GM10847 (cell line): ENCODE results near the gene ALPK3.

Experiments used
- POLR2A ChIP-seq: IDR thresholded peaks from 2 replicates; pipeline ENCODE4 v1.6.1; 2011; ENCODE audit not compliant: insufficient read length; ENCODE audit errors: extremely low read depth

Gene ALPK3

DNA sequence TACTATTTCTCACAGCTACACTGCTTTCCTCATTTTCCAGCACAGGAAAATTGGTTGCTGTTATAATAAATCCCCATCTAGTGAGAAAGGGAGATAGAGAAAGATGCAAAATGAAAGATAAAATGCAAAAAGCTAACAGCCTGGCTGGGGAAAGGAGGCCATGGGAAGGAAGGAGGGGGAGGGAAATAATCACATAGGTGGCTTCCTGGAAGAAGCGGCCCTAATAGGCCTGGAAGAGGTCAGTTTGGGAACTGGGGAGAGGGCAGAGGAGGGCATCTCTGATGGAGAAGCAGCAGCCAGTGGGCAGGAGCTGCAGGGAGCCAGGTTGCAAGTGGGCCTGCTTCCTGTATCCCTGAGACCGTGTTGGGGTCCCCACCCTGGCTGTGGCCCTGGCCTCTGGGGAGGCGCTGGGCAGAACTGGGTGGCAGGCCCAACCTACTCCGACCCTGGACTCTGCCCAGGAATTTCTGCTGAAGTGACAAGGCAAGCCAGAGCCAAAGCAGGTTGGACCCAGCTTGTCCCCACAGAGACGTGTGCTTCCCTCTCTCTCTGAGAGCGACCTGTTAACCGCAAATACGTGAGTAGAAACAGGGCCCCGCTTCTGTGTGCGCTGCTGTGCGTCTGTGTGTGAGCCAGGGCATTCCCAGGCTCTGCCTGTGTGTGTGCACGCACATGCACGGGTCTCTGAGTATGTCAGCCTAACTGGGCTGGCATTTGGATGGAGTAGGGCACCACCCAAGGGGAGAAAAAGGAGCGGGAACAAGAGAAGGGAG, 69.2 kb downstream of the ALPK3 start:
- TF ChIP-seq POLR2A: no peak

DNA sequence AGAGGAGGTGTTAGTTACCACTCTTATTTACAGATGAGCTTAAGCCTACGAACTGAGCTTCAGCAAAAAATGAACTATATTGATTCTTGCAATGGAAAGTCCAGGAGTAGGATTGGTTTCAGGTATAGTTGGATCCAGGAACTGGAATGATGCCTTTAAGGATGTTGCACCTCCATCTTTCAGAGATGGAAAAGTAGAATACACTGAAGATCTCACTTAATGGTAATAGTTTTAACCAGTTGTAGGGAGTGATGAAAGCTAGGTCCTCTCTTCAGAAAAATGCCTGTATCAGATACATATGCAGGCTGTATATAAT, 69.8 kb downstream of the ALPK3 start:
- no peak for TF ChIP-seq POLR2A

DNA sequence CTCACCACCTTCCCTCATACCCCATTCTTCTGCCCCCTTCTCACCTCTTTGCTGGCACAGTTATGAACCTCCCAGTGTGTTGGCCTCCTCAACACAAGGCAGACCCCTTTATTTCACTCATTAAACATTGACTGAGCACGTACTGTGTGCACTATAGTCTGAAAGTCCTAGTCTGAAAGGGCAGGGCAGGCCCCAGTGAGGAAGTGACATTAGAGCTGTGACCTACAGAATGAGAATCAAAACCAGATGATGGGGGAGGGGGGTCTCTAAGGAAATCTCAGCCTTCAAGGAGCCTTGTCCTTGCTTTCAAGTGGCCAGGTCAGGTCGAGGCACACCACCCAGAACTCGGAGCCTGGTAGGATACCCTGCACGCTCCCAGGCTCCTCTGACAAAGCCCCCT, 70.8 kb downstream of the ALPK3 start:
- no peak for TF ChIP-seq POLR2A

DNA sequence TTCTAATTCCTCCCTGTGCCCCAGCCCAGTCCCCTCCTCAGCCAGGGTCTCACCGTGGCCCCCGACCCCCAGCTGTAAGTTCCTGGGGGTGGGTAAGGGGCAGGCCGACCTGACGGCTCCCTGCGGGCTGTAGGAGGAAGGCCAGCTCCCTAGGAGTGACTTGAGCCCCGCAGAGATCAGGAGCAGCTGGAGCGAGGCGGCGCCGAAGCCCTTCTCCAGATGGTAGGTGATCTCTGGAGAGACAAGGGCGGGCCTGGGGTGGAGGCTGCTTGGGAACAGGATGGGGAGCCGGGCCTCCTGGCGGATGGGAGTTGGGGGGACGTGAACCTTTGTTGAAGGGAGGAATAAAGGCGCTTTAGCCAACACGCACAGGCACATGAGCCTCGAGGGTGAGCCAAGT, 71.5 kb downstream of the ALPK3 start:
- TF ChIP-seq POLR2A: no peak

DNA sequence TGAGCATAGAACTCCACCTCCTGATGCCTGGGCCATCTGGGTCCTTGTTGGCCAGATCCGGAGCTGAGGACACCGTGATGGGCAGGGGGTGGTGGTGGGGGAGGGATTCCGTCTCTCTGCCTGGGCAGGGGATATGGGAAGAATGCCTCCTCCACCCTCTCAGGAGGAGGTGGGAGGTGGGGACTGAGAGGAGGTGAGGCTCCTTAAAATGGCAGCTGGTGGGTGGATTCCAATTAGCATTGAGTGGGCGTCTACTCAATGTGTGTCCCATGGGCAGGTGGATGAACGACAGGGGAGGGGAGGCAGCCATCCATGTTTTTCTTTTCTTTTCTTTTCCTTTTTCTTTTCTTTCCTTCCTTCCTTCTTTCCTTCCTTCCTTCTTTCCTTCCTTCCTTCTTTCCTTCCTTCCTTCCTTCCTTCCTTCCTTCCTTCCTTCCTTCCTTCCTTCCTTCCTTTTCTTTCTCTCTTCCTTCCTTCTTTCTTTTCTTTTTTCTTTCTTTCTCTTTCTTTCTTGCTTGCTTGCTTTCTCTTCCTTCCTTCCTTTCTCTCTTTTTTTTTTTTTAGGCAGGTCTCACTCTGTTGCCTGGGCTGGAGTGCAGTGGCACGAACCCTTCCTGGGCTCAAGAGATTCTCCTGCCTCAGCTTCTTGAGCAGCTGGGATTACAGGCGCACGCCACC, 72.3 kb downstream of the ALPK3 start:
- TF ChIP-seq POLR2A: no peak

DNA sequence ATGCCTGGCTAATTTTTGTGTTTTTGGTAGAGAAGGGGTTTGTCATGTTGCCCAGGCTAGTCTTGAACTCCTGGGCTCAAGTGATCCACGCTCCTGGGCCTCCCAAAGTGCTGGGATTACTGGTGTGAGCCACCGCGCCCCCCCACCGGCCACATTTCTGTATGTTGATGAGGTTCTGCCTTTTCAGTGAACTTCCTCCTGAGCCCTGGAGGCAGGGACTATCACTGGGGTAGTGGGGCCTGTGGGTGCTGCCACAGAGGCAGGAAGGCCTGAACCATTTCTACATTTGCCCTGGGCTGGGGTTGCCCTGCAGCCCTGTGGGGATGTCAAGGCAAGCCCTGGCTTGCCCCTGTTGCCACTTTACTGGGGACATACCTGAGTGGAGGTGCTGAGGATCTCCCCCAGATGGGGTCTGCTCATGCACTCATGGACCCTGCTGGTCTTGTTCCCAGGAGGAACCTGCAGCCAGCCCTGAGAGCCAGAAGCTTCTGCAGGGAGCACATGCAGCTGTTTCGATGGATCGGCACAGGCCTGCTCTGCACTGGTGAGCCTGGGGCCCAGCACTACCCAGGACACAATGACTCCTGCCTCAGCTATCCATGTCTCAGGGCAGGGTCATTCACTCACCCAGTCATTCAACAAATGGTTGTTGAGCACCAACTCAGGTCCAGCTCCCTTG, 73.0 kb downstream of the ALPK3 start:
- TF ChIP-seq POLR2A: no peak

DNA sequence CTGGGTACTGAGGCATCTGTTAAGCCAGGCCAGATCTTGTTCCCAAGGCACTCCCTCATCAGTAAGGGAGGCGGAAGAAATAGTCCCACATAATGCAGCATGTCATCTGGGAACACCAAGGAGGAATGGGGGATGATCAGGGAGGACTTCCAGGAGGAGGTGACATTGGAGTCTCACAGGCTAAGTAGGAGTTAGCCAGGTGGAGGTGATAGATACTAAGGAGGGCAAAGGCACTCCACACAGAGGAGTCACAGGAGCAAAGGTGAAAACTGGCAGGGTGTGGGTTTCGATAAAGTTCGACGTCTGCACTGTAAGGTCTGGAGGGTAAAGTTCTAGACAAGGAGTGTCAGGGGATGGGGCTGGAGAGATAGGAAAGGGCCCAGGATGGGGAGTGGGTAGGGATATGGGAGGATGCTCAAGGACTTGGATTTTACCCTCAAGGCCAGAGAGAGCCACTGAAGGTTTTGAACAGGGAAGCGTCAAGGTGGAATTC, 73.6 kb downstream of the ALPK3 start:
- TF ChIP-seq POLR2A: no peak

DNA sequence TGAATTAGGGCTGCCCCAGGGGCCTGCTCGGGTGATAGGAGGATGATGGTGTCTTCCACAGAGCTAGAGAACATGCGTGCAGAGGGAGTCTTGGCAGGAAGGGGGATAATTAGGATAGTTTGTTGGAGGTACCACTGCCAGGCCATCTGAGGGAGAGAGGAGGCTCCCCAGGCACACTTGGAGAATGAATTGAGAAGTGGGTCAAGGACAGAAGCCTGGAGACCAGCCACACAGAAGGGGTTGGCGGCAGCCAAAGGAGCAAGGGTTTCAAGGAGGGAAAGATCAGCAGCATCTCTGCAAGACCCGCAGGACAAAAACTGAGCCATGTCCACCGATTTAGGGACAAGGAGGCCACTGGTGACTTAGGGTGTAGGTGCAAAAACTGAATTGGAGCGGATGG, 74.2 kb downstream of the ALPK3 start:
- no peak for TF ChIP-seq POLR2A

DNA sequence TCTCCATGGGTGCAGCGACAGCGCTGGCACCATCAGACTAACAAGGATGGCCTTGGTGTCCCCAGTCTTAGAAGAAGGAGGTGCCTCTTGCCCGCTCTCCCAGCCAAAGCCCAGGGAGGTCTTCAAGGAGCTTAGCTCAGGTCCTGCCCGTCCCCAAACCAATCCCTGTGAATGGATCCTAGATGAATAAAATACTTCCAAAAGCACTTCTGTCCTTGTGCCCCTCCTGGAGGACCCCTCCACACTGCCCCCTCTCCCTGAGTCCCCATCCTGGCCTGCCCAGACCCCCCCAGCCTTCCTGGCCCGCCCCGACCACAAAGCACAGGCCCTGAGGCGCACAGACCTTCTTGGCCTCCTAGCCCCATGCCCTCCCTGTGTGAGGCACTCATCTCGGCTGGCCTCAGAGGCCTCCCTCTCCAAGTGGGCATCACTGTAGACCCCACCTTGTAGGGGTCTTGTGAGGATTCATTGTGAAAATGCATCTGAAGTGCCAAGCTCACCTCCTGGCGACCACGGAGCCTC, 75.7 kb downstream of the ALPK3 start:
- no peak for TF ChIP-seq POLR2A

DNA sequence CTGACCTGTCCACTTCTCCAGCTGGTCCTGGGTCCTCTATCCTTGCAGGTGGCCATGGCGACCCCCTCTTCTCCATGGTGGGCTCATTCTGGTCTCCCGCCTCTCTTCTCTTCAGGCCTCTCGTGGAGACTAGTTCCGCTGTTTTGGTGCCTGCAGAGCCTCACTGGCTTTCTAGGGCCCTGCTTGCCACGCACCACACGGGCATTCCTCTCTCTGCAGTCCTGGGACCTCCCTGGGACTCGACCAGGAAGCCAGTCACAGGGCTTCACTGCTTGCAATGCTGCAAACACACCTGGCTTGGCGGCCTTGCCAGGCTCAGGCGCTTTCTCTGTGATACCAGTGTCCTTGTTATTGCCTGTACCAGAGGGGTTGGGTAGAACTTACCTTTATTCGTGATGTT, 76.5 kb downstream of the ALPK3 start:
- TF ChIP-seq POLR2A: no peak

DNA sequence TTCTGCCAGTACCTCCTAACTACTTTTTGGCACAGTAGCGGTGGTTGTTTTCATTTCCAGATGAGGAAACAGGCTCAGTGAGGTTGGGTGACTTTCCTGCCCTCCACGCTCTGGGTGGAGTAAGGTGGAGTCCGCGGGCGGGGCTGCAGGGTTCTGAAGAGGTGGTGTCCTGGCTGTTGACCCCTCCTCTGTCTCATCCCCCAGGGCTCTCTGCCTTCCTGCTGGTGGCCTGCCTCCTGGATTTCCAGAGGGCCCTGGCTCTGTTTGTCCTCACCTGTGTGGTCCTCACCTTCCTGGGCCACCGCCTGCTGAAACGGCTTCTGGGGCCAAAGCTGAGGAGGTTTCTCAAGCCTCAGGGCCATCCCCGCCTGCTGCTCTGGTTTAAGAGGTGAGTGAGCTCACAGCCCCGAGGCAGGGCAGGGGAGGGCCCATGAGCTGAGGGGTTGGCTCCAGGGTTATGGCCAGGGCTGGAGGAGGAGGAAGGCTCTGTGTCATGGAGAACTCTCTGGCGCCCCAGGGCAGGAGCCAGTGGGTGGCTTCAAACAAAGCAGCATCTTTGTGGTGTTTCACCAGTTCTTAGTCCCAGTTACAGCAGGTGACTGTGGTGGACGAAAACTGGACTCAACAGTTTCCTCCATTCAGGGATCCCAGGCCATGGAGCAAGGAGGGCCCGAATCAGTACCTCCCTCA, 77.7 kb downstream of the ALPK3 start:
- TF ChIP-seq POLR2A: no peak

DNA sequence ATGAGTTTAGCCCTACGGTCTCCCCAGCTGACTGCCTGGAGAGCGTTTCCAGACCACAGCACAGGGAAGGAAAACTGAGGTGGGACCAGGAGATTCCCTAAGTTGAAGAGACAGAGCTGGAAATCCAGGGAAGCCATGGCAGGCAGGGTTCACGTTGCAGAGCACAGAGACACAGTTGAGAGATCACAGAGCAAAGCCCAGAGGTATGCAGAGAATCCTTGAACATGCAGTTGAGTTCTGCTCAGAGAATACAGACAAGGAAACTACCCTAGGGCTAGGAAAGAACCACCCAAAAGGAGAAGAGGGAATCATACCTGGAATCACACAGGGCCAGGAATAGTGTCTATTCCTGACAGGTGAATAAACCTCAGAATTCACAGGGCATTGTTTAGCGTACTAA, 81.6 kb downstream of the ALPK3 start:
- no peak for TF ChIP-seq POLR2A

DNA sequence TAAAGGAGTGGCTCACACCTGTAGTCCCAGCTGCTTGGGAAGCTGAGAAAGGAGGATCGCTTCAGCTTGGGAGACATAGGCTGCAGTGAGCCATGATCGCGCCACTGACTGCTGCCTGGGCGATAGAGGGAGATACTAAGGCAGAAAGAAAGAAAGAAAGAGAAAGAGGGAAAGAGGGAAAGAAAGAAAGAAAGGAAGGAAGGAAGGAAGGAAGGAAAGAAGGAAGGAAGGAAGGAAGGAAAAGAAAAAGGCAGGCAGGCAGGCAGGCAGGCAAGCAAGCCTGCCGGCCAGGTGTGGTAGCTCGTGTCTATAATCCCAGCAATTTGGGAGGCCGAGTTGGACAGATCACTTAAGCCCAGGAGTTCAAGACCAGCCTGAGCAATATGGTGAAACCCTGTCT, 82.6 kb downstream of the ALPK3 start:
- no peak for TF ChIP-seq POLR2A

DNA sequence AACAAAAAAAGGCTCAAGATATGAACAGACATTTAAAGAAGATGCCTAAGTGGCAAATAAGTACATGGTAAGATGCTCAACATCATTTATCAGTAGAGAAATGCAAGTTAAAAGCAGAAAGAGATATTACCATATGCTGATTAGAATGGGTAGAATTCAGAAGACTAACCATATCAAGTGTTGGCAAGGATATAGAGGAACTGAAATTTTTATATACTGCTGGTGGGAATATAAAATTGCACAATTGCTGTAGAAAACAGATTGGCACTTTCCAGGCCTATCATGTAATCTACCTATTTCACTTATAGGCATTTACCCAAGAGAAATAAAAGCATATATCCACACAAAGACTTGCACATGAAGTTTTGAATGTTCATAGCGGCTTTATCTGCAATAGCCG, 84.4 kb downstream of the ALPK3 start:
- no peak for TF ChIP-seq POLR2A

DNA sequence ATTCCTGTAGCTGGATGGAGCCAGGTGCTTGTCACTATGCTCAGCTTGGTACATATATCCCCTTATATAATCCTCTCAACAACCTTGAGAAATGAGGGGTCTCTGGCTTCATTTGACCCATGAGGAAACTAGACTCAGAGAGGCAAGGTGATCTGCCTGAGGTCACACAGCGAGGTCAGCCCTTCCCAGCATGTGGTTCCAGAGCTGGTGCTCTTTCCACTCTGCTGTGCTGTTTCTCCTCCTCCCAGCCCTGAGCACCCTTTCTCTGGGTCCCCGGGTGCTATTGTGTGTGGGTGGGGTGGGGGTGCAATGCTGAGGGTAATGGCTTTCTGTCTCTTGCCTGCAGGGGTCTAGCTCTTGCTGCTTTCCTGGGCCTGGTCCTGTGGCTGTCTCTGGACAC, 86.6 kb downstream of the ALPK3 start:
- no peak for TF ChIP-seq POLR2A
